NT2/D1 (cell line): Measurements from ENCODE around the gene FNDC1.

Experiments used
- DNase-seq: peaks from one replicate; pipeline ENCODE4 v3.0.0-alpha.2; 2011; ENCODE audit warnings: low read depth, low spot score
- H3K27me3 ChIP-seq: 2 replicates; pipeline ENCODE4 v1.6.0; 2011; ENCODE audit warnings: mild to moderate bottlenecking; ENCODE audit not compliant: insufficient read length, insufficient read depth
- H3K36me3 ChIP-seq: 2 replicates; pipeline ENCODE4 v1.6.1; 2011; ENCODE audit warnings: mild to moderate bottlenecking, low read length, mixed read lengths; ENCODE audit not compliant: insufficient read depth, insufficient read length
- H3K4me1 ChIP-seq: 2 replicates; pipeline ENCODE4 v1.5.1; 2011; ENCODE audit not compliant: insufficient read depth, insufficient read length
- H3K4me3 ChIP-seq: 2 replicates; pipeline ENCODE4 v1.5.1; 2011; ENCODE audit warnings: low read depth; ENCODE audit not compliant: insufficient read length
- H3K9ac ChIP-seq: 2 replicates; pipeline ENCODE4 v1.6.0; 2011; ENCODE audit warnings: low read depth; ENCODE audit not compliant: insufficient read length
- H3K9me3 ChIP-seq: 2 replicates; pipeline ENCODE4 v1.5.1; 2011; ENCODE audit warnings: mild to moderate bottlenecking, low read length; ENCODE audit not compliant: insufficient read depth
- SUZ12 ChIP-seq: IDR thresholded peaks from 2 replicates; pipeline ENCODE4 v1.6.1; 2011; ENCODE audit not compliant: insufficient read length, insufficient read depth; ENCODE audit errors: extremely low read depth
- YY1 ChIP-seq: IDR thresholded peaks from 2 replicates; pipeline ENCODE4 v1.6.1; 2011; ENCODE audit not compliant: insufficient read length, insufficient read depth
- ZNF274 ChIP-seq: IDR thresholded peaks from 2 replicates; pipeline ENCODE4 v1.6.1; 2011; ENCODE audit warnings: mild to moderate bottlenecking, low read depth, low read length

Gene FNDC1

GRCh38 chr6:159256128-159256527 lies 86.9 kb downstream of the FNDC1 start:
- no peak for DNase-seq
- H3K9ac ChIP-seq, result no peak overlapping the region
- H3K4me3 ChIP-seq, result no peak overlapping the region
- TF ChIP-seq SUZ12 (no peak), ZNF274 (no peak), YY1 (no peak)
- no peaks in the 10 kb centered on the region for H3K4me1 ChIP-seq
- H3K36me3 ChIP-seq, result no peaks in the 10 kb centered on the region
- no peaks in the 10 kb centered on the region for H3K27me3 ChIP-seq
- H3K9me3 ChIP-seq, result no peaks in the 10 kb centered on the region

- Histone ChIP-seq H3K27me3 (no peaks in the 10 kb centered on the region), H3K36me3 (no peaks in the 10 kb centered on the region), H3K9ac (no peak overlapping the region), H3K4me3 (no peak overlapping the region), H3K9me3 (no peaks in the 10 kb centered on the region), H3K4me1 (no peaks in the 10 kb centered on the region)
- DNase-seq, result no peak
- TF ChIP-seq ZNF274 (no peak), SUZ12 (no peak), YY1 (no peak)
Measured at GRCh38 chr6:159257846-159258245, 88.6 kb downstream of the FNDC1 start.

GRCh38 chr6:159259441-159260125 lies 90.4 kb downstream of the FNDC1 start:
- no peak overlapping the region for H3K9ac ChIP-seq

GRCh38 chr6:159260208-159260607 lies 91.0 kb downstream of the FNDC1 start:
- no peak for TF ChIP-seq SUZ12
- TF ChIP-seq YY1, result no peak
- TF ChIP-seq ZNF274, result no peak
- H3K4me3 ChIP-seq, result no peak overlapping the region
- no peak for DNase-seq
- no peaks in the 10 kb centered on the region for H3K27me3 ChIP-seq
- H3K36me3 ChIP-seq, result no peaks in the 10 kb centered on the region
- H3K4me1 ChIP-seq, result no peaks in the 10 kb centered on the region
- no peak overlapping the region for H3K9ac ChIP-seq
- H3K9me3 ChIP-seq, result no peaks in the 10 kb centered on the region

More at GRCh38 chr6:159259441-159260125, 90.4 kb downstream of the FNDC1 start:
- Histone ChIP-seq H3K4me1 (no peaks in the 10 kb centered on the region), H3K27me3 (no peaks in the 10 kb centered on the region), H3K36me3 (no peaks in the 10 kb centered on the region), H3K4me3 (no peak overlapping the region), H3K9me3 (no peaks in the 10 kb centered on the region)
- no peak for DNase-seq
- TF ChIP-seq SUZ12 (no peak), ZNF274 (no peak), YY1 (no peak)

- Histone ChIP-seq H3K9me3 (no peaks in the 10 kb centered on the region), H3K36me3 (no peaks in the 10 kb centered on the region), H3K9ac (no peak overlapping the region), H3K4me1 (no peaks in the 10 kb centered on the region), H3K4me3 (no peak overlapping the region), H3K27me3 (no peaks in the 10 kb centered on the region)
- DNase-seq, result no peak
- TF ChIP-seq SUZ12 (no peak), ZNF274 (no peak), YY1 (no peak)
Measured at GRCh38 chr6:159261995-159262394, 92.8 kb downstream of the FNDC1 start.

GRCh38 chr6:159262586-159262985 lies 93.4 kb downstream of the FNDC1 start:
- no peaks in the 10 kb centered on the region for H3K9me3 ChIP-seq
- no peak for DNase-seq
- TF ChIP-seq YY1 (no peak), ZNF274 (no peak), SUZ12 (no peak)

GRCh38 chr6:159267165-159267564 lies 98.0 kb downstream of the FNDC1 start:
- Histone ChIP-seq H3K27me3 (no peaks in the 10 kb centered on the region), H3K9ac (no peak overlapping the region), H3K36me3 (no peaks in the 10 kb centered on the region)

More at GRCh38 chr6:159262586-159262985, 93.4 kb downstream of the FNDC1 start:
- H3K9ac ChIP-seq, result no peak overlapping the region
- H3K4me3 ChIP-seq, result no peak overlapping the region
- no peaks in the 10 kb centered on the region for H3K27me3 ChIP-seq
- no peaks in the 10 kb centered on the region for H3K4me1 ChIP-seq
- no peaks in the 10 kb centered on the region for H3K36me3 ChIP-seq

More at GRCh38 chr6:159267165-159267564, 98.0 kb downstream of the FNDC1 start:
- TF ChIP-seq ZNF274 (no peak), SUZ12 (no peak), YY1 (no peak)
- DNase-seq, result no peak
- Histone ChIP-seq H3K4me3 (no peak overlapping the region), H3K9me3 (no peaks in the 10 kb centered on the region), H3K4me1 (no peaks in the 10 kb centered on the region)
